ENCODE results near the gene MICAL2. TPM values are rescaled to one million over a fixed set of nuclear protein-coding genes. Genes with fewer than 3 reads are reported as not detected.

The MICAL2 gene
- total RNA-seq, 1 experiment from 2014 or later: 62.9 TPM

- ChIA-PET POLR2A (ENCODE audit: unreplicated experiment) (no interaction called here), CTCF (no interaction called here)
- Histone ChIP-seq H3K4me3 (ENCODE audit: low read length) (no peak overlapping the region), H3K4me1 (ENCODE audit: insufficient read depth, low read length) (peaks cover 5% of the 10 kb centered on the region), H3K9me2 (replicated peaks; ENCODE audit: low read length) (no peaks in the 10 kb centered on the region), H3K27me3 (ENCODE audit: low read length) (no peaks in the 10 kb centered on the region), H3F3A (ENCODE audit: low read length, unreplicated experiment) (no peaks in the 10 kb centered on the region), H3K4me2 (ENCODE audit: low read length) (no peak overlapping the region), H3K9me3 (ENCODE audit: low read length) (no peaks in the 10 kb centered on the region), H3K9ac (ENCODE audit: low read length) (no peak overlapping the region), H4K20me1 (ENCODE audit: low read length) (no peaks in the 10 kb centered on the region), H3K79me2 (ENCODE audit: low read length) (peaks cover 29% of the 10 kb centered on the region; the same call in 1 of the 2 replicates), H3K36me3 (ENCODE audit: low read depth, low read length) (peaks cover 11% of the 10 kb centered on the region), H2AFZ (ENCODE audit: low read length) (no peak overlapping the region), H3K27ac (ENCODE audit: low read length) (no peak overlapping the region)
- intact Hi-C loops (cut with micrococcal nuclease): no loop called here
- TF ChIP-seq EZH2 (IDR thresholded peaks at IDR 0.05; ENCODE audit: low read length, unreplicated experiment) (no peak), EZH2phosphoT487 (IDR thresholded peaks at IDR 0.05; ENCODE audit: borderline replicate concordance, low read length) (no peak), CTCF (conservative IDR thresholded peaks at IDR 0.05; ENCODE audit: low read depth, low read length) (no peak)
- DNase-seq (no peak), ATAC-seq (no peak)
- no TSS peak for BruUV-seq (replicated peaks)
Observed at GRCh38 chr11:12148466-12148865, 38.1 kb downstream of the MICAL2 start.

GRCh38 chr11:12148882-12149281, 38.5 kb downstream of the MICAL2 start:
- no peak overlapping the region for H3K9ac ChIP-seq (ENCODE audit: low read length)
- CTCF ChIA-PET: no interaction called here

More at GRCh38 chr11:12148882-12149281, 38.5 kb downstream of the MICAL2 start:
- Histone ChIP-seq H3K79me2 (ENCODE audit: low read length) (peaks cover 25% of the 10 kb centered on the region; the same call in 1 of the 2 replicates), H3F3A (ENCODE audit: low read length, unreplicated experiment) (no peaks in the 10 kb centered on the region), H3K4me1 (ENCODE audit: insufficient read depth, low read length) (peaks cover under 1% of the 10 kb centered on the region; the same call in 1 of the 2 replicates), H3K9me2 (replicated peaks; ENCODE audit: low read length) (no peaks in the 10 kb centered on the region), H3K9me3 (ENCODE audit: low read length) (no peaks in the 10 kb centered on the region), H3K4me3 (ENCODE audit: low read length) (no peak overlapping the region), H2AFZ (ENCODE audit: low read length) (no peak overlapping the region), H3K27me3 (ENCODE audit: low read length) (no peaks in the 10 kb centered on the region), H3K4me2 (ENCODE audit: low read length) (no peak overlapping the region), H3K27ac (ENCODE audit: low read length) (no peak overlapping the region), H3K36me3 (ENCODE audit: low read depth, low read length) (peaks cover 15% of the 10 kb centered on the region), H4K20me1 (ENCODE audit: low read length) (no peaks in the 10 kb centered on the region)
- DNase-seq (no peak), ATAC-seq (no peak)
- POLR2A ChIA-PET (ENCODE audit: unreplicated experiment): no interaction called here
- intact Hi-C loops (cut with micrococcal nuclease): no loop called here
- no TSS peak for BruUV-seq (replicated peaks)
- TF ChIP-seq EZH2phosphoT487 (IDR thresholded peaks at IDR 0.05; ENCODE audit: borderline replicate concordance, low read length) (no peak), EZH2 (IDR thresholded peaks at IDR 0.05; ENCODE audit: low read length, unreplicated experiment) (no peak), CTCF (conservative IDR thresholded peaks at IDR 0.05; ENCODE audit: low read depth, low read length) (no peak)

Measured in PC-3 (cell line).